Nephron progenitor cell (in vitro differentiated cells): Measurements from ENCODE around the gene UBE2I.

Source experiments
- DNase-seq: peaks from one replicate; pipeline ENCODE4 v3.0.0; 2021
- H3K27ac Mint-ChIP-seq: 2 replicates; pipeline ENCODE4 v1.8.0; 2021; ENCODE audit warnings: mild to moderate bottlenecking, moderate library complexity, mixed read lengths
- H3K27me3 Mint-ChIP-seq: 2 replicates; pipeline ENCODE4 v1.8.0; 2021; ENCODE audit warnings: mild to moderate bottlenecking, low read depth, mixed read lengths; ENCODE audit not compliant: poor library complexity
- H3K36me3 Mint-ChIP-seq: 2 replicates; pipeline ENCODE4 v1.8.0; 2021; ENCODE audit warnings: low read depth, mixed read lengths
- H3K4me1 Mint-ChIP-seq: 2 replicates; pipeline ENCODE4 v1.8.0; 2021; ENCODE audit warnings: mixed read lengths
- H3K4me3 Mint-ChIP-seq: 2 replicates; pipeline ENCODE4 v1.8.0; 2021; ENCODE audit warnings: mild to moderate bottlenecking, moderate library complexity, mixed read lengths
- H3K9me3 Mint-ChIP-seq: 2 replicates; pipeline ENCODE4 v1.8.0; 2021; ENCODE audit warnings: mild to moderate bottlenecking, moderate library complexity, mixed read lengths
- TF ChIP-seq, protein P1 (sequence below): fragments of 200-600 bp; sonication (generic); IDR thresholded peaks from 2 replicates; pipeline ENCODE4 v1.5.0; 2021; ENCODE audit warnings: antibody characterized with exemption

Gene UBE2I

GRCh38 chr16:1312467-1312816 is 3.0 kb downstream of the UBE2I start:
- Mint-ChIP-seq H3K4me3 (peak overlapping the region; percentile 28), H3K27me3 (no peaks in the 10 kb centered on the region), H3K36me3 (peaks cover 27% of the 10 kb centered on the region), H3K4me1 (peaks cover 28% of the 10 kb centered on the region), H3K27ac (peak overlapping the region; percentile 32), H3K9me3 (no peaks in the 10 kb centered on the region)
- TF ChIP-seq, protein P1, sequence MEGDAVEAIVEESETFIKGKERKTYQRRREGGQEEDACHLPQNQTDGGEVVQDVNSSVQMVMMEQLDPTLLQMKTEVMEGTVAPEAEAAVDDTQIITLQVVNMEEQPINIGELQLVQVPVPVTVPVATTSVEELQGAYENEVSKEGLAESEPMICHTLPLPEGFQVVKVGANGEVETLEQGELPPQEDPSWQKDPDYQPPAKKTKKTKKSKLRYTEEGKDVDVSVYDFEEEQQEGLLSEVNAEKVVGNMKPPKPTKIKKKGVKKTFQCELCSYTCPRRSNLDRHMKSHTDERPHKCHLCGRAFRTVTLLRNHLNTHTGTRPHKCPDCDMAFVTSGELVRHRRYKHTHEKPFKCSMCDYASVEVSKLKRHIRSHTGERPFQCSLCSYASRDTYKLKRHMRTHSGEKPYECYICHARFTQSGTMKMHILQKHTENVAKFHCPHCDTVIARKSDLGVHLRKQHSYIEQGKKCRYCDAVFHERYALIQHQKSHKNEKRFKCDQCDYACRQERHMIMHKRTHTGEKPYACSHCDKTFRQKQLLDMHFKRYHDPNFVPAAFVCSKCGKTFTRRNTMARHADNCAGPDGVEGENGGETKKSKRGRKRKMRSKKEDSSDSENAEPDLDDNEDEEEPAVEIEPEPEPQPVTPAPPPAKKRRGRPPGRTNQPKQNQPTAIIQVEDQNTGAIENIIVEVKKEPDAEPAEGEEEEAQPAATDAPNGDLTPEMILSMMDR: no peak
- DNase-seq: no peak

DNA sequence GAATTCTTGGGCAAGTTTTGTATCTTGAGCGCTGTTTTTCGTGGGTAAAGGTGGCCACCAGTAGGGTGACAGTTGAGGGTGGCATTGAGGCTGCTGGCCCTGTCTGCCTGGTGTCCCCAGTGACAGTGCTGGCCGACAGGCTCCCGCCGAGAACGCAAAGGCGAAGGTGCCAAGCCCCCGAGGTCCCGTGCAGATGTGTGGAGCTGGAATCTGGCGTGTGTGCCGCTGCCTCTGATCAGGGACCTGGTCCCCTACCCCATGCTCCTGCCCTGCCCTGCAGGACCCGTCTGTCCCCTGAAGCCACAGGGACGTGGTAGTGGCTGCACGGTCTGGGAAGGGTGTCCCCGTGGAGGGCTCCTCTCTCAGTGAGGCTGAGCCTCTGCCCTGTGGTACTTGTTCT is 3.5 kb downstream of the UBE2I start:
- H3K27ac Mint-ChIP-seq: peak overlapping the region; percentile 32
- DNase-seq: no peak
- peak overlapping the region; percentile 28 for H3K4me3 Mint-ChIP-seq
- no peaks in the 10 kb centered on the region for H3K9me3 Mint-ChIP-seq
- H3K4me1 Mint-ChIP-seq: peaks cover 28% of the 10 kb centered on the region
- H3K36me3 Mint-ChIP-seq: peaks cover 31% of the 10 kb centered on the region
- H3K27me3 Mint-ChIP-seq: no peaks in the 10 kb centered on the region
- TF ChIP-seq, protein P1: no peak

DNA sequence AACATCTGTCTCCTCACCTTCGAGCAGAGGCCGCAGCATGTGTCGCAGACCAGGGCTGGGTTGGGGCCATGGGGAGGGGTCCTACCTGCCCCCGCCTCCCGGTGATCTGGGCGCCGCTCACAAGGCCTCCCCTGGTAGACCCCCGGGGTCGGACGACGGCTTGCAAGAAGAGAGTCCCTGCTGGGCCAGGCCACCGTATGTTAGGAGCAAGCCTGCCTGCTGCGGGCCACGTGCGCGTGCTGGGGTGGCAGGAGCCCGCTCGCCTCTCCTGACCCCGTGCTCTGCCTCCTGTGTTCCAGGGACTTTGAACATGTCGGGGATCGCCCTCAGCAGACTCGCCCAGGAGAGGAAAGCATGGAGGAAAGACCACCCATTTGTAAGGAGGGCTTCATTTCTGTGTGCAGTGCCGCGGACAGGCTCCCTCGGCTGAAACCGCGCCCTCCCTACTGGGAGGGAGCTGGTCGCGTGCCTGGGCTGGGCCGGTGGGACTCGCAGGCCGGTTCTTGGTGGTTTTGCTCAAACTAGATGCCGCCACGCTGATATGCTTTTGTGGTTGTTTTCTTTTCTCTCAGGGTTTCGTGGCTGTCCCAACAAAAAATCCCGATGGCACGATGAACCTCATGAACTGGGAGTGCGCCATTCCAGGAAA is 4.4 kb downstream of the UBE2I start:
- no peak for DNase-seq
- H3K36me3 Mint-ChIP-seq: peaks cover 41% of the 10 kb centered on the region
- peaks cover 28% of the 10 kb centered on the region for H3K4me1 Mint-ChIP-seq
- no peaks in the 10 kb centered on the region for H3K9me3 Mint-ChIP-seq
- no peak overlapping the region for H3K27ac Mint-ChIP-seq
- TF ChIP-seq, protein P1: no peak
- no peak overlapping the region for H3K4me3 Mint-ChIP-seq
- no peaks in the 10 kb centered on the region for H3K27me3 Mint-ChIP-seq

- Mint-ChIP-seq H3K4me3 (no peak overlapping the region), H3K27me3 (no peaks in the 10 kb centered on the region), H3K36me3 (peaks cover 48% of the 10 kb centered on the region), H3K27ac (no peak overlapping the region), H3K9me3 (no peaks in the 10 kb centered on the region), H3K4me1 (peaks cover 28% of the 10 kb centered on the region)
- no peak for DNase-seq
- TF ChIP-seq, protein P1: no peak
Observed at GRCh38 chr16:1314399-1315068, 5.1 kb downstream of the UBE2I start.

DNA sequence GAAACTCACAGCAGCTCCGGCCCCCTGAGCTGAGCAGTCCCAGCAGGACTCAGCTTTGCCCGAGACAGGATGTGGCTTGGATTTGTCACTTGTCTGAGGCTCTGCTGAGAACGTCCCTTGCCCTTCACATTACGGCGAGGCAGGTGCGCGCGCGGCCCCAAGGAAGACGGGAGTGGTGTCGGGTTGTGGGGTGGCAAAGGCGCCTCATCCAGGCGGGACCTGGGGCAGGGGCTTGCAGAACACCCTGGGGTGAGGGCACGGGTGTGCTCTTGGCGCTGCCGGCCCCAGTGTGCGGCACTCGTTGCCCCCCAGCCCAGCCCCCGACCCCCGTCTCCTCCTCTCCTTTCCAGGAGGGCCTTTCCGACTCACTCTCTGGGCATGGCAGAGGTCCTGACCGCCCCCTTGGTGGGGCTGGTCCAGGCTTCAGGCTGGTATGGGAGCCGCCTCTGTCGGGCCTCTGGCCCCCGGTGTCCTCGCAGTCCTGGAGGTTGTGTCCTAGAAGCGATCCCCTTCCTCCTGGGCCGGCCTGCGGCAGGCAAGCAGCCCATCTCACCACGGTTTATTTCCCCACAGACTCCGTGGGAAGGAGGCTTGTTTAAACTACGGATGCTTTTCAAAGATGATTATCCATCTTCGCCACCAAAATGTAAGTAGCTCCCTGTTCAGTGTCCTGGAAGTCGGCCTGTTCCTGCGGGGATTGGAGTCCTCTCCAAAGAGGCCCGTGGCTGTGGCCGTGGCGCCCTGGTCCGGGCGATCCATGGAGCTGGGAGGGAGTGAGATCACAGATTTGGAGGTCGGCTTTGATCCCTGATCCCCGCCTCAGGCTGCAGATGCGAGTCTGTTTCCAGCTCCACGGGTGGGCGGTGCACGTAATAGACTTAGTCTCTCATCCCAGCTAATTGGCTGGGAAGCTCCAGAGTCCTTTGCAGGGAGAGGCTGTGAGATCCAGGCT is 5.9 kb downstream of the UBE2I start:
- Mint-ChIP-seq H3K27ac (peak overlapping the region; percentile 22), H3K27me3 (no peaks in the 10 kb centered on the region), H3K9me3 (no peaks in the 10 kb centered on the region), H3K36me3 (peaks cover 56% of the 10 kb centered on the region), H3K4me1 (peaks cover 24% of the 10 kb centered on the region), H3K4me3 (no peak overlapping the region)
- TF ChIP-seq, protein P1: no peak
- no peak for DNase-seq
